ENCODE data around the gene CORO7. TPM values are rescaled to one million over a fixed set of nuclear protein-coding genes. Genes with fewer than 3 reads are reported as not detected.

CORO7 gene
- total and polyA plus RNA-seq, 9 of the 15 experiments (the other 6 are each of a cell fraction or from before 2014, with no cell fraction given): 0.45 to 77.2 (median 18.7) TPM

- BruUV-seq (replicated peaks): no TSS peak
- CTCF ChIA-PET (ENCODE audit: low intra/inter-chr PET ratio): no interaction called here
- Histone ChIP-seq H3K4me3 (peak overlapping the region; percentile 89), H3K36me3 (ENCODE audit: control insufficient read depth, insufficient read depth, low read length) (peaks cover 44% of the 10 kb centered on the region), H3K9ac (ENCODE audit: insufficient read depth in 1 of 2, low read depth in 2 of 2, low read length in 2 of 2) (peak overlapping the region; percentile 95 to 99), H3K27me3 (ENCODE audit: control insufficient read depth in 2 of 2, insufficient read depth in 2 of 2, low read length in 2 of 2) (no peaks in the 10 kb centered on the region), H2AFZ (ENCODE audit: low read depth, low read length) (peak overlapping the region; percentile 100), H3K4me2 (ENCODE audit: insufficient read depth, low read length) (peak overlapping the region; percentile 95), H3K79me2 (ENCODE audit: control insufficient read depth, insufficient read depth, low read length) (peaks cover 62% of the 10 kb centered on the region), H3K4me1 (replicated peaks in 1 of 2; ENCODE audit: control insufficient read depth in 2 of 2, insufficient read depth in 2 of 2, low read length in 2 of 2) (peaks cover 7 to 16% of the 10 kb centered on the region in 2 experiments; a peak in 3 of 5 replicates), H3K9me3 (replicated peaks; ENCODE audit: control insufficient read depth, insufficient read depth, low read depth, low read length) (no peaks in the 10 kb centered on the region), H3K27ac (ENCODE audit: extremely low read depth, low read depth, low read length) (peak overlapping the region; percentile 98), H3K9me1 (ENCODE audit: control insufficient read depth, insufficient read depth, low read length) (no peaks in the 10 kb centered on the region), H4K20me1 (replicated peaks; ENCODE audit: control insufficient read depth, insufficient read depth, low read length) (no peaks in the 10 kb centered on the region)
- ATAC-seq (peak; percentile 60), DNase-seq (ENCODE audit: extremely low read depth in 1 of 4, low spot score in 3 of 4) (peak in 1 of 4 experiments; percentile 64), FAIRE-seq (peak; percentile 52)
- WGBS (ENCODE audit: insufficient coverage, low coverage, missing lambda C conversion rate): under 1% methylated on average over 22 of the region's 31 CpGs
- POLR2A ChIA-PET: no interaction called here
- intact Hi-C loops (cut with micrococcal nuclease): no loop called here
- in situ Hi-C loops (cut with MboI): no loop called here
- TF ChIP-seq HDAC1 (IDR thresholded peaks at IDR 0.05): peak in 1 of 2 experiments; percentile 79; a peak in 1 of 4 replicates
- 0 out of 2 replicates have a peak, but pooled peaks have one; percentile 1 for TF ChIP-seq TEAD4 (IDR thresholded peaks at IDR 0.05; ENCODE audit: low read length)
- no peak for TF ChIP-seq TEAD4 (CRISPR knock-in tag; IDR thresholded peaks at IDR 0.05; ENCODE audit: borderline replicate concordance)
- TF ChIP-seq ZNF830 (CRISPR knock-in tag; IDR thresholded peaks at IDR 0.05): no peak
- TF ChIP-seq ZFX (CRISPR knock-in tag; IDR thresholded peaks at IDR 0.05): peak; percentile 85
- TF ChIP-seq HDAC6 (IDR thresholded peaks at IDR 0.05; ENCODE audit: low read depth, low read length): no peak
- TF ChIP-seq ZNF12 (CRISPR knock-in tag; IDR thresholded peaks at IDR 0.05): peak; percentile 71; the same call in 1 of the 2 replicates
- no peak; the same call in 1 of the 2 replicates for TF ChIP-seq MTA1 (IDR thresholded peaks at IDR 0.05; ENCODE audit: borderline replicate concordance)
- no peak for TF ChIP-seq HNRNPK (IDR thresholded peaks at IDR 0.05; ENCODE audit: low read depth, low read length, poor library complexity, severe bottlenecking)
- 0 out of 2 replicates have a peak, but pooled peaks have one; percentile 1 for TF ChIP-seq STAT6 (CRISPR knock-in tag; IDR thresholded peaks at IDR 0.05)
- 0 out of 2 replicates have a peak, but pooled peaks have one; percentile 8 for TF ChIP-seq ESRRA (IDR thresholded peaks at IDR 0.05; ENCODE audit: borderline replicate concordance, low read depth)
- TF ChIP-seq MYBL2 (IDR thresholded peaks at IDR 0.05; ENCODE audit: low read depth): no peak
- no peak for TF ChIP-seq MYBL2 (CRISPR knock-in tag; IDR thresholded peaks at IDR 0.05; ENCODE audit: borderline replicate concordance)
- no peak for TF ChIP-seq THRA (IDR thresholded peaks at IDR 0.05)
- TF ChIP-seq NRF1 (conservative IDR thresholded peaks at IDR 0.05 in 1 of 2, IDR thresholded peaks at IDR 0.05 in 1 of 2): no peak
- no peak for TF ChIP-seq ZNF707 (CRISPR knock-in tag; conservative IDR thresholded peaks at IDR 0.05)
Measured at GRCh38 chr16:4426021-4426684, 9.8 kb upstream of the CORO7 start.

All from K562 (cell line).